ENCODE measurements around the gene JAKMIP2. TPM values are rescaled to one million over a fixed set of nuclear protein-coding genes. Genes with fewer than 3 reads are reported as not detected.

JAKMIP2 gene
- total and polyA plus RNA-seq, 10 of the 15 experiments (the other 5 are each of a cell fraction or from before 2014, with no cell fraction given), result 0.51 to 1.8 (median 0.89) TPM

GRCh38 chr5:147673266-147673665 is 109.3 kb downstream of the JAKMIP2 start:
- intact Hi-C loops (cut with micrococcal nuclease; ENCODE audit: unreplicated experiment) (no loop called here), in situ Hi-C loops (cut with MboI) (no loop called here)
- DNase-seq (ENCODE audit: low read depth, low spot score) (no peak), FAIRE-seq (no peak), ATAC-seq (no peak)
- no peaks in the 10 kb centered on the region for H3K4me1 ChIP-seq (ENCODE audit: control insufficient read depth, insufficient read depth, low read length)
- BruUV-seq (replicated peaks), result no TSS peak
- no peak overlapping the region for H3K4me2 ChIP-seq (ENCODE audit: control insufficient read depth, insufficient read depth)
- H3K27me3 ChIP-seq (replicated peaks in 1 of 2; ENCODE audit: control insufficient read depth in 2 of 2, insufficient read depth in 2 of 2, low read length in 1 of 2), result no peaks in the 10 kb centered on the region
- no peak overlapping the region for H2AFZ ChIP-seq (ENCODE audit: control insufficient read depth, low read depth, low read length)
- 39% methylated on average over 3 of the region's 3 CpGs for WGBS (ENCODE audit: insufficient coverage, insufficient replicate concordance, low lambda C conversion rate, missing lambda C conversion rate)
- no peak overlapping the region for H3K4me3 ChIP-seq
- no peaks in the 10 kb centered on the region for H3K9me3 ChIP-seq (replicated peaks; ENCODE audit: control insufficient read depth, insufficient read depth, low read length)
- no peaks in the 10 kb centered on the region for H4K20me1 ChIP-seq (ENCODE audit: control insufficient read depth, insufficient read depth)
- no peaks in the 10 kb centered on the region for H3K36me3 ChIP-seq (ENCODE audit: control insufficient read depth in 2 of 2, insufficient read depth in 2 of 2, low read length in 1 of 2)
- RAD21 ChIA-PET (ENCODE audit: unreplicated experiment), result no interaction called here
- CTCF ChIA-PET, result no interaction called here
- no peak for TF ChIP-seq MYB (IDR thresholded peaks at IDR 0.05; ENCODE audit: borderline replicate concordance, low read depth, low read length)
- TF ChIP-seq, protein P1, sequence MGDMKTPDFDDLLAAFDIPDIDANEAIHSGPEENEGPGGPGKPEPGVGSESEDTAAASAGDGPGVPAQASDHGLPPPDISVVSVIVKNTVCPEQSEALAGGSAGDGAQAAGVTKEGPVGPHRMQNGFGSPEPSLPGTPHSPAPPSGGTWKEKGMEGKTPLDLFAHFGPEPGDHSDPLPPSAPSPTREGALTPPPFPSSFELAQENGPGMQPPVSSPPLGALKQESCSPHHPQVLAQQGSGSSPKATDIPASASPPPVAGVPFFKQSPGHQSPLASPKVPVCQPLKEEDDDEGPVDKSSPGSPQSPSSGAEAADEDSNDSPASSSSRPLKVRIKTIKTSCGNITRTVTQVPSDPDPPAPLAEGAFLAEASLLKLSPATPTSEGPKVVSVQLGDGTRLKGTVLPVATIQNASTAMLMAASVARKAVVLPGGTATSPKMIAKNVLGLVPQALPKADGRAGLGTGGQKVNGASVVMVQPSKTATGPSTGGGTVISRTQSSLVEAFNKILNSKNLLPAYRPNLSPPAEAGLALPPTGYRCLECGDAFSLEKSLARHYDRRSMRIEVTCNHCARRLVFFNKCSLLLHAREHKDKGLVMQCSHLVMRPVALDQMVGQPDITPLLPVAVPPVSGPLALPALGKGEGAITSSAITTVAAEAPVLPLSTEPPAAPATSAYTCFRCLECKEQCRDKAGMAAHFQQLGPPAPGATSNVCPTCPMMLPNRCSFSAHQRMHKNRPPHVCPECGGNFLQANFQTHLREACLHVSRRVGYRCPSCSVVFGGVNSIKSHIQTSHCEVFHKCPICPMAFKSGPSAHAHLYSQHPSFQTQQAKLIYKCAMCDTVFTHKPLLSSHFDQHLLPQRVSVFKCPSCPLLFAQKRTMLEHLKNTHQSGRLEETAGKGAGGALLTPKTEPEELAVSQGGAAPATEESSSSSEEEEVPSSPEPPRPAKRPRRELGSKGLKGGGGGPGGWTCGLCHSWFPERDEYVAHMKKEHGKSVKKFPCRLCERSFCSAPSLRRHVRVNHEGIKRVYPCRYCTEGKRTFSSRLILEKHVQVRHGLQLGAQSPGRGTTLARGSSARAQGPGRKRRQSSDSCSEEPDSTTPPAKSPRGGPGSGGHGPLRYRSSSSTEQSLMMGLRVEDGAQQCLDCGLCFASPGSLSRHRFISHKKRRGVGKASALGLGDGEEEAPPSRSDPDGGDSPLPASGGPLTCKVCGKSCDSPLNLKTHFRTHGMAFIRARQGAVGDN (IDR thresholded peaks at IDR 0.05), result no peak
- TF ChIP-seq ZBTB4 (CRISPR knock-in tag; IDR thresholded peaks at IDR 0.05), result no peak
- no peak for TF ChIP-seq PML (IDR thresholded peaks at IDR 0.05; ENCODE audit: low read length)
- TF ChIP-seq WRNIP1 (IDR thresholded peaks at IDR 0.05; ENCODE audit: borderline replicate concordance, low read depth, low read length), result no peak
- SMC1A ChIA-PET (ENCODE audit: uncharacterized antibody, unreplicated experiment), result interaction anchor here (0.7 kb wide), 1 partner anchor 45 kb away, joined by 3 read pairs; no protein-coding TSS in a partner anchor
- POLR2A ChIA-PET, result no interaction called here
- H3K27ac ChIP-seq (ENCODE audit: control insufficient read depth, insufficient read depth), result no peak overlapping the region
- no peaks in the 10 kb centered on the region for H3K79me2 ChIP-seq (ENCODE audit: control insufficient read depth, insufficient read depth, low read length)
- H3K9ac ChIP-seq (ENCODE audit: control insufficient read depth, insufficient read depth, low read length), result no peak overlapping the region

All from GM12878 (cell line).